GM19455 (cell line): ENCODE results near the gene ZMIZ1.

Source experiments
- ATAC-seq: cut with Tn5 transposase; IDR thresholded peaks from one replicate; pipeline ENCODE4 v1.9.1; 2021; ENCODE audit not compliant: unreplicated experiment

The ZMIZ1 gene

GRCh38 chr10:79242620-79243152, 173.9 kb downstream of the ZMIZ1 start:
- ATAC-seq: peak; percentile 26

GRCh38 chr10:79243181-79244067, 174.7 kb downstream of the ZMIZ1 start:
- ATAC-seq: peak; percentile 53

GRCh38 chr10:79244068-79244442, 175.3 kb downstream of the ZMIZ1 start:
- ATAC-seq: no peak

GRCh38 chr10:79244841-79245504, 176.2 kb downstream of the ZMIZ1 start:
- ATAC-seq: peak; percentile 21

GRCh38 chr10:79245539-79246208, 176.9 kb downstream of the ZMIZ1 start:
- no peak for ATAC-seq

GRCh38 chr10:79246209-79246581, 177.4 kb downstream of the ZMIZ1 start:
- no peak for ATAC-seq

- no peak for ATAC-seq
Observed at GRCh38 chr10:79246606-79247275, 178.0 kb downstream of the ZMIZ1 start.

GRCh38 chr10:79247373-79248137, 178.8 kb downstream of the ZMIZ1 start:
- no peak for ATAC-seq

GRCh38 chr10:79248341-79249185, 179.8 kb downstream of the ZMIZ1 start:
- no peak for ATAC-seq

GRCh38 chr10:79249186-79250121, 180.7 kb downstream of the ZMIZ1 start:
- ATAC-seq: peak; percentile 62

- peak; percentile 12 for ATAC-seq
Observed at GRCh38 chr10:79250259-79250658, 181.5 kb downstream of the ZMIZ1 start.

GRCh38 chr10:79252450-79252849, 183.7 kb downstream of the ZMIZ1 start:
- no peak for ATAC-seq

- ATAC-seq: no peak
Observed at GRCh38 chr10:79252971-79253370, 184.2 kb downstream of the ZMIZ1 start.

GRCh38 chr10:79253704-79254103, 184.9 kb downstream of the ZMIZ1 start:
- ATAC-seq: no peak

GRCh38 chr10:79254333-79255006, 185.7 kb downstream of the ZMIZ1 start:
- ATAC-seq: no peak

- ATAC-seq: no peak
Observed at GRCh38 chr10:79255007-79255507, 186.3 kb downstream of the ZMIZ1 start.

GRCh38 chr10:79256264-79256806, 187.6 kb downstream of the ZMIZ1 start:
- ATAC-seq: no peak
